EH (cell line): Measurements from ENCODE around the gene LRTM2.

ENCODE experiments used
- DNase-seq: peaks from one replicate; pipeline ENCODE4 v3.0.0-alpha.2; 2015; ENCODE audit warnings: low read depth

The LRTM2 gene

DNA sequence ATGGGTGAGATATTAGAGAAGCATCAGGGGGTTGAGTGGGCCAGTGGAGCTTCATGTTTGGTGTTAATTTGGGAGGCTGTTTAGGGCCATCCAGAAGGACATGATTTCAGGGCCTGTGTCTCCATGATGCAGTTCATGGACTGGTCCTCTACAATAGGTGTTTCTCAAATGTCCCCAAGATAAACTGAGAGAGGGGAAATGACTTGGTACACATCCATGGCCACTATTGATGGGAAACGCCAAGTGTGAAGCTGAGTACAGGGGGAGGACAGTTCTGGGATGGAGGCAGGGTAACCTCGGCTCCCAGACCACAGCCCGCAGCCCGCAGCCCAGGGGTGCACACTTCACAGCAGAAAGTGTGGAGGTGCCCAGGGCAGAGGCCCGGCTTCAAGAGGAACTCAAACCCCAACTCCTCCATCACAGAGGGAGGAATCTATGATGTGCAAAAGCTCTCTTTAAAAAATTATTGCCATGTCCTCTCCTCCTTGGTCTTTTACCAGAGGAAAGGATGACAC is 64.8 kb downstream of the LRTM2 start:
- no peak for DNase-seq

DNA sequence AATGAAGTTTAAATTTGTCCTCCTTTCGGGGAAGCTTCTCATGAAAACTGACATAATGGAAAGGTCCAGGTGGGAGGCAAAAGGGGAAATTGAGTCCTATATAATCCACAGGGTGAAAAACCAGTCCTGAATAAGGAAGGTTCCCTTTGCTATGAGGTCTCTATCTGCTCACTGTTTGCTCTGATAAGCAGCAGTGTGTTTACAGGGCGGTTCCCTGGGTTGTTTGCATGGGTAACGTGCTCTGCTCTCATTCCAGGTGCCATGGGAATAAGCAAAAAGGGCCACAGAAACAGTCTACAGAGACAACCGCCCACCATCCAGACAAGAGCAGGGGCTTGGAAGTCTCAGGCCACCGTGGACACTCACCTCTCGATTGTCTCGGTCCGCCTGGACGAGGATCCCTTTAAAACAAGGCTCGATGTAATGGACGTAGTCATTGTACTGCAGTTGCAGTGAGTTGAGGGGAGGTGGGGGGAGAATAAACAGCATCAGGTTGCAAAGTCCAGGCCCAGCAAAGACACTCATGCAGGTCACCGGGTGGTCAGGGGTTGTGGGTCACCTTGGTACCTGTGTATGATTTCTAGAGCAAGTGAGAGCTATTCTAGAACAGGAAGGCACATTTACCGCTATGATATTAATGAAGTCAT is 65.4 kb downstream of the LRTM2 start:
- no peak for DNase-seq
